DLD1 (cell line): ENCODE results near the gene C17orf67.

ENCODE experiments used
- in situ Hi-C: cut with HindIII; loops from 2 replicates; pipeline ENCODE4 v1.10.0; 2017; ENCODE audit warnings: low sequenced_read_pairs

Gene C17orf67

DNA sequence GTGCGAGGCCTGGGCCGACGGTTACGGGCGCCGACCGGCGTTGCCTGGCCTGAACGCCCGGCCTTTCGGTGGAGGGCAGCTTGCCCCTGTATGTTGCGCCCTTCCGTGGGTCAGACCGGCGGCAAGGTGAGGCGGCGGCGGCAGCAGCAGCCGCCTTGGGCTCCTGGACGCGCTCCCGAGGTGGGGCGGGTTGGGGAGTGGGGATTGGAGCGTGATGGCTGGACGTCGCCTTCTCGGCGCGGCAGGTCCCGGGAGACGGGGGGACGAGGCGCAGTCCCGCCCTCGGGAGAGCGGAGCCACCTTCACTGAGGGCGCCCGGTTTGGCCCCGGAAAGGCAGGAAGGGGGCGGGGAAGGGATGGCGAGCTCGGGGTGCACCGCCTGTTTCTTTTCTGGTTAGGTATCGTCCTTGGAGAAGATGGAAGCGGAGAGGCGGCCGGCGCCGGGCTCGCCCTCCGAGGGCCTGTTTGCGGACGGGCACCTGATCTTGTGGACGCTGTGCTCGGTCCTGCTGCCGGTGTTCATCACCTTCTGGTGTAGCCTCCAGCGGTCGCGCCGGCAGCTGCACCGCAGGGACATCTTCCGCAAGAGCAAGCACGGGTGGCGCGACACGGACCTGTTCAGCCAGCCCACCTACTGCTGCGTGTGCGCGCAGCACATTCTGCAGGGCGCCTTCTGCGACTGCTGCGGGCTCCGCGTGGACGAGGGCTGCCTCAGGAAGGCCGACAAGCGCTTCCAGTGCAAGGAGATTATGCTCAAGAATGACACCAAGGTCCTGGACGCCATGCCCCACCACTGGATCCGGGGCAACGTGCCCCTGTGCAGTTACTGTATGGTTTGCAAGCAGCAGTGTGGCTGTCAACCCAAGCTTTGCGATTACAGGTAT lies 902 bp upstream of the C17orf67 start:
- in situ Hi-C loops = no loop called here

DNA sequence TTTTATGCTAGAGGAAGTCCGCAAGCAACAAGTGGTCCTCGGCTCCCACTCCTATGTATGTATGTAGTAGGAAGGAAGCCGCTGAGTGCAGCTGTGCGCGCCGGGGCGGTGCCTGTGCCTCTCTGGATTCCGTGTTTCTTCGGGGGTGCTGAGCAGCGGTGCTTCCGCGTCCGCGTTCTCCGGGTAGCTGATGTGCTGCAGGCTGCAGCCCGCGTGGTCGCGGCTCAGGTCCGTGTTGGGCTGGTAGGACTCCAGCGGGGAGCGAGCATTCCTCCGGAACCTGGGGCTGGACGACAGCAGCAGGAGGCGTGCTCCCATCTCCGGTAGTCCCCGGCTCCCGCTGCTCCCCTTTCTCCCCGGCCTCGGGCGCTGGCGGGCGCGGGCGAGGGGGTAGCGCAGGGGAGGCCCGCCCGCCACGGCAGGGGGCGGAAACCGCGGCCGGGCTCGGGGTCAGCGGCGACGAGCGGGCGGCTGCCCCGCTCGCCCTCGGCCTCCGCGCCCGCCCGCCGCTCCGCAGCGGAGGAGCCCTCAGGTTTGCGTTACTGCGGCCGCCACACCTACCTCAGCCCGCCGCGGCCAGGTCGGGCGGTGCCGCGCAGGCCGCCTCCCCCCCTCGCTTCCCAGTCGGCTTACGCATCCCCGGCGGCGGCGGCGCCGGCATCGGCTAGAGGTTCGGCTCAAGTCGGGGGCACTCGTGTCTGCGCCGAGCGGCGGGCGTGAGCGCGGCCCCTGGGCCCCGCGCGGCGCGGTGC lies 487 bp downstream of the C17orf67 start:
- in situ Hi-C loops = no loop called here

DNA sequence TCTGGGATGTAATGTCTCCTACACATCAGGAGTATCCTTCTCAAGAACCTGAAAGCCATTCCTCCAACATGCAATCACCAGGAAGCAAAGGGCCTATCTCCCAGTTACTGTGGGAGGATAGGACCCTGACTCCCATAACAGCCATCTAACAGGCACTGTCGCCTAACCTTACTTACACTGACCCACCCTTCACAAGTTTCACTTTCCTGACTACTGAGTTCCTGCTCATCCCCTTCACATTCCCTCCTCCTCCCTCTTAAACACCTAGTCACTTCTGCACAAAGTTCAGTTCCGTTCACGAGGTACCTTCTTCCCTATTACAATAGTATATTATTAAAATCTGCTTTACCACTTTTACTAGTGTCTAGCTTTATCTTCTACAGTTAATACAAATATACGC lies 1.3 kb downstream of the C17orf67 start:
- in situ Hi-C loops = no loop called here

DNA sequence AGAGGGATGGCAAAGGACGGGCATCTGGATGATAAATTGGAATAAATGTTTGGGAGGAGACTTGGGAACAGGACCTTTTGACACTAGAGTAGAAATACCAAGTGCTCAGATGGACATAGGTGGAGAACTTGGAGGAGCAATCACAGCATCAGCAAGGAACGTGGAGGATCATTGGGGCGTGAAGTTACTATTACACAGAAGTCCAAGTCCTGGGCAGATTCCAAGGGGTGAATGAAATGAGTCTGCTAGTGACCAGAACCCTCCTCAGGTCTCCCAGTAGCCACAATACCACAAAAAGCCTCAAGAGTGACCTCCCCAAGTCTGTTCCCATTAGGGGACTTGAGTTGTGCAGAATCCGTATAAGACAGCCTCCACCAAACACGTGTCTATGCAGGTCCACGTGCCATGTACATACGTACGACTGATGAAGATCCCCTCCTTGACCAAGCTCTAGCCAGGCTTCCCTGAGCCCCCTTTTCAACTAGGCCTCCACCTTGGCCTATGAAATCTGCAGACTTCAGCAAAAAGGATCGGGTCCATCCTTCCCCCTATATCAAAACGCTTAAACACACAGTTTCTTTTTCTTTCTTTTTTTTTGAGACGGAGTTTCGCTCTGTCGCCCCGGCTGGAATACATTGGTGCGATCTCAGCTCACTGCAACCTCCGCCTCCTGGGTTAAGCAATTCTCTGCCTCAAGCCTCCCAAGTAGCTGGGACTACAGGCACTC lies 2.2 kb downstream of the C17orf67 start:
- in situ Hi-C loops = no loop called here

DNA sequence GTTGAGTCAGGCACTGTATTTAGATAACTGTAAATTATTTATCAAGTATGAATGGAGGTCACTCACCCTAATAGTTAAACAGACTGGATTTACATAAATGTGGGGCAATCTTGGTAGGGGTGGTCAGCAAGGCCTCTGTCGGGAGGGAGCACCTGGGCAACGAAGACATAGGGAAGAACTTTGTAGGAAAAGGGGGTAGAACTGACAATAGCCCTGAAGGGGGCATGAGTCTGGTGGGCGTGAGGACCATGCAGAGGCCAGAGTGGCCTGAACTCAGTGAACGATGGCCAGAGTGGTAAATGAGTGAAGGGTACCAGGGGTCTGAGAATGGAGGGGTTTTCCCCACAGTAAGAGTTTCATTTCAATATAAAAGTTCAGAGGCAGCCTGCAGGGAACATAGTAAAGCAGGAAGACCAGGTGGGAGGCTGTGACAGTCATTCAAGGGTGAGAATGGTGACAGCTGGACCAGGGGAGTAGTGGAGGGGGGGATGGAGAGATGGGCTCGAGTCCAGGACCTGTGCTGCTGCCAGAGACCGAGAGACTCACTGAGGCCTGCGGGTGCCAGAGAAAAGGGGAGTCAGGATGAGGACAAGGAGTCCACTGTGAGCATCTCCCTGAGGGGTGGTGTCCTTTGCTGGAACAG lies 2.9 kb downstream of the C17orf67 start:
- in situ Hi-C loops = no loop called here

DNA sequence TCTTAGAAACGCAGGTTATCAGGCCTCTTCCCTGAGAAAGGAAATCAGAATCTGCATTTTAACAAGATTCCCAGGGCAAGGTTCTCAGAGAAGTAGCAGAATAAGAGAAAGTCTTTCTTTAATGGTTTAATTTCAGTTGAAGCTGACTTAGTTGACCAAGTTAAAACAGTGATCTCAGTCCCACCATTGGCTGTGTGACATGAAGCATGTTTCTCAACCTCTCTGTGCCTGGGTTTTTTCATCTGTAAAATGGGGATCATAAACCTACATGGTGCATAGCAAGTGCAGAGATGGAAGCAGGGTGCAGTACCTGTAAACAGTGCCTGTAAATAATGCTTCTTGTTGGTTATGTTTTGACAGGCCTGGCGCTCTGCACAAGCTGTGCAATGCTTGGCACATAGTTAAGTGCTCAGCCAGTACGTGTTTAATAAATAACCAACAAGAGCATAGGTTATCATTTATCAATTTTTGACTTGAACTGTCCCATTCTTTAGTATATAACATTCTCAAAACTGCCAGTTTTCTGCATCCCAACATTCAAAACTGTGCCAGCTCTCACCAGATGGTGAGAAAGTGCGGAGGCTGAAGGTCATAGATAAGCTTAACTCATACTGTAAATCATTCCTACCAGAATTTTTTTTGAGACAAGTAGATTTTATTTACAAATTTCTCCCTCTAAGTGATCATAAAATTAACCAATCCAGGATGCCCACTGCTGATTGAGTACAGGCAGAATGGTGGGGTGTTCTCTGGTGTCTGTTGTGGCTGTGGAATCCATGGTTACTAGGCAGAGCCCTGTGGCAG lies 6.9 kb downstream of the C17orf67 start:
- in situ Hi-C loops = no loop called here

DNA sequence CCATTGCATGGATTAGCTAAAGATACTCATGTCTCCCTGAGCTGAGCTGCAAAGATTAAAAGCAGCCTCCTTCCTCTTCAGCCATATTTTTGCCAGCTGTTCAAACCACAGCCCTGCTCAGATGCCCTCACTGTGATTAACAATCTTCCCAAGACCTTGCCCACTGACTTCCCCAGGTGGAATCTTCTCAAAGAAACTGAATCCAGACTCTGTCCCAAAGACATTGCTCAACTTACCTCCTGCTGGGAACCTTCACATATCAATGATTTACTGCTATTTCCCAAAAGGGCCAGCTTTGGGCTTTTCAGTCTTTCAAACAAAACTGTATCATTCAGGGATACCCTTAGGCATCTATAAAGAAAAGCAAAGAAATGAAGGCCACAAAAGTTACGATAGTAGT lies 9.2 kb downstream of the C17orf67 start:
- in situ Hi-C loops = no loop called here

DNA sequence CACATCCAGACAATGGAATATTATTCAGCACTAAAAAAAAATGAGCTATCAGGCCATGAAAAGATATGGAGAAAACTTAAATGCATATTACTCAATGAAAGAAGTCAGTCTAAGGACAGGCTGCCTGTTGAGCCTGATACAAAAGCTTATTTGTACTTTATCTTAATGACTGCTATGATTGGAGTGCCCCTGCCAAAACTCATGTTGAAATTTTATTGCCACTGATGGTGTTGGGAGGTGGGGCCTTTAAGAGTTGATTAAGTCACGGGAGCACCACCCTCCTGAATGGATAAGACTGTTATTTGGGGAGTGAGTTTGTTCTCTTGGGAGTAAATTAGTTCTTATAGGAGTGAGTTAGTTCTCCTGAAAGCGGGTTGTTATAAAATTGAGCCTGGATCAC lies 9.9 kb downstream of the C17orf67 start:
- in situ Hi-C loops = no loop called here

DNA sequence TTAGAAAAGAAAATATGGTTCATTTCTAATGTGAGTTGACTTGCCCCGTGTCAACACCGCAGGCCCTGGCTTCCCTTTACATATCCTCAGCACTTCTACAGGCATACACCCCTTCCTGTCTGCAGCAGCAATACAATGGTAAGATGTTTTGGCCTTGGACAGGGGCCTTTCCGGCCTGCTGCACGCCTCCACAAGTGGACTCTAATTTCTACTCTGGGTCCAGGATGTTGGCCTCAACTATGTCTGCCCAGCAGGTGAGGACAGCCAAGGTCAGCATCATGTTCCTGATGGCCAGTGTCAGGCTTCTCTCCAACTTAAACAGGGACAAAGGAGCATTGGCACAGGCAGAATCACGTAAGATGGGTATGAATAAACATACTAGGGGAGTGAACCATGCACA lies 11.0 kb downstream of the C17orf67 start:
- in situ Hi-C loops = no loop called here

DNA sequence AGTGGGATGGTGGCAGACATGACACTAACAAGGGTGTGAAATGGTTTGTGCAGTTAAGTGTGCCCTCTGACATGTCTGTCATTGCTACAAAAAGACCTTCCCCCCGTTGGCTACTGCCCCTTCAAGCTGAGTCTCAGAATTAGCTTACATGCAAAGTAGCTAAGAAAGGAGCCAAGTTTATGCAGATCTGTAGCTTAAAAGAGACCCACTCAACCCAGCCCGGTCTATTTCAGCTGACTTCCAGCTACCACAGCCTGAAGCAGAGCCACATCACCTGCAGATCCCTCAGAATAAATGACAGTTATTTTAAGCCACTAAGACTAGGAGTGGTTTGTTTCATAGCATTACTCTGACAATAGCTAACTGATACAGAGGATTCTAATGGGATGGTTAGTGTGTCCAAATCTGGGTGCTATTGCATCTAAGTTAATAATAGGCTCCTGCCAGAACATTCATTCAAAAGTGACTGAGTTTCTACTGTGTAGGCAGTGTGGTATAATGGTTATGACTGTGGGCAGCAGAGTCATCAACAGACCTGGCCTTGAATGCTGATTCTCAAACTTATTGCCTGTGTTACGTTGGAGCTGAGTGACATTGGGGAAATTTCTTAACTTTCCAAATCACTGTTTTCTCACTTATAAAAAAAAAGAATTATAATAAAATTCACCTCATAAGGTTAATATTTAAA lies 11.7 kb downstream of the C17orf67 start:
- in situ Hi-C loops = no loop called here

DNA sequence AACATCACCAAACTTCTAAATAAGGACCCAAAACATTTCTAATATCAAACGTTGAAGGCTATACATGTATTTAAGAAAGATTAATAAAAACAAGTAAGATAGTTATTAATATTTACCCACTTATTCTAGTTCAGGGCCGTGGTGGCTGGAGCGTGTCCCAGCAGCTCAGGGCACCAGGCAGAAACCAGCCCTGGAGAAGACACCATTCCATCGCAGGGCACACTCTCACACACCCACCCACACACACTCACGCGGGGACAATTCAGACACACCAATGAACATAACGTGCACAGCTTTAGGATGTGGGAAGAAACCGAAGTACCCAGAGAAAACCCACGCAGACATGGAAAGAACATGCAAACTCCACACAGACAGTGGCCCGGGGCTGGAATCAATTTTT lies 13.5 kb downstream of the C17orf67 start:
- in situ Hi-C loops = no loop called here

DNA sequence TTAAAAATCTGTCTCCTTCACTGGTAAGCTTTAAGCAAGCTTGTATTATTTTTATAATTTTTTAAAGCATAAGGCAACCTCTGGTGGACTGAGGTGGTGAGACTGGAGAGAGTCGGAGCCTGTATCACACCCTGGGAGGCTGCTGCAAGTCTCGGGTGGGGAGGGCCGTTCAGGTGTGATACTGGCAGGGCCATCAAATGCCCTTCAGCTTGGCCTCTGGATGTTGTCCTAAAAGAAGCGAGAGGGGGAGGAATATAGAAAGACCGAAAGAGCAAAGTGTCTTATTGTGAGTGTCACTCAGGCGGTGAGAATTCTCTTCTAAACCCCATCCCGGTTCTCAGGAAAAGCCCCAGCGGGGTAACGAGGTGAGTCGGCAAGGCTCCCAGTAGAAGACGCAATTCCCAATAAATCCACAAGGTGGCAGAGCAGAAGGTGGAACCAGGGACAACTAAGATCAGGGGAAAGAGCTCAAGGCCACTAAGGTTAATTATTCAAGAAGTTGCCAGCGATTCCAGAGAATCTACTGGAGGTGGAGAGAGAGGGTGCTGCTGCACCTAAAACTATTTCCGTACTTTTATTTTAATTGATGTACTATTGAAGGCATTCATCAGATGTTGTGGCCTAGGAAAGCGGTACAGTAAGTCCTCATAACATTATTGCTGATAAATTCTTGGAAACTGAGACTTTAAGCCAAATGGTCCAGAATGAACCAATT lies 14.1 kb downstream of the C17orf67 start:
- in situ Hi-C loops = no loop called here

DNA sequence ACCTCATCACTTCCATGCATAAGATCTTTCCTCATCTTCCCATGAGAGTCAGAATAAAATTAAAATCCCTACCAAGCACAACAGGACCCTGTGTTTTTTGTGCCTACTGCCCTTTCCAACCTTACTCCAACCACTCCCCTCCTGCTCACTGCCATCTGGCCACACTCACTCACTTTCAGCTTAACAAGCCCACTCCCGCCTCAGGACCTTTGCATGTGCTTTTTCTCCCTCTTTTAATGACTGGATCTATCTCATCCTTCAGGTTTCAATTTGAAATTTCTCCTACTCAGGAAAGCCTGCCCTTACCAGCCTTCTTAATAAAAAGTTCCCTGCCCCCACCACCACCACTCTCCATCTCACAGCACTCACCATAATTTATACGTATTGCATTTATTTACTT lies 14.7 kb downstream of the C17orf67 start:
- in situ Hi-C loops = no loop called here

DNA sequence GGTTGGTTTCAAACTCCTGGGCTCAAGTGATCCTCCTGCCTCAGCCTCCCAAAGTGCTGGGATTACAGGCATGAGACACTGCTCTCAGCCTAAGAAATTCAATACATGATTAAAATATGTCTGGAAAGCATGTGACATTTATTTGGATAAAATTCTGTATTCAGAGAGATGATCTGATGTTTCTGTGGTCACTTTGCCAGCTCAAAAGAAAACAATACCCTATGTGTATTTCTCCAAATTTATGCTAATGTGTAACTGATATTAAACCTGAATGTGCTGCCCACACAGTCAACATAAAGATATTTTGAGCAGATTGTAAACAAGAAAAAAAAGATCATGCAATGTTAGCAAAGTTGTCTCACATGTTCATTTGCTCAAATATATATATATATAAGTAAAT lies 16.7 kb downstream of the C17orf67 start:
- in situ Hi-C loops = no loop called here

DNA sequence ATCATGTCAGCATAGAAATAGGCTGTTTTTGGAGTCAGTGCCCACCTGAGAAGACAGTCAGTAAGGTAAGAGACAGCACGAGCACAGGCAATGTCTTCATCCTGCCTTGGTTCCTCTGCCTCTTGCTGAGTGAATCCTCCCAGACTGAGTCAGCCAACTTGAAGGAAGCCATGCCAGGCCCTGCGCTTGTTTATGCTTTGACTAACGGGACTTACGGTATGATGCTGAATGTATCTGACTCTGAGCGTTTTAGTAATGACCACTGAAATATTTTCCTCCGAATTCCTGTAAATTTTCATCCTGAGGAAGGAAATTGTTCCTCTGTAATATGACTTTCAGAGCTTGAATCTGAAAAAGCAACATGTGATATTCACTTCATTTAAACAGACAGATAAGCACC lies 18.0 kb downstream of the C17orf67 start:
- in situ Hi-C loops = no loop called here

DNA sequence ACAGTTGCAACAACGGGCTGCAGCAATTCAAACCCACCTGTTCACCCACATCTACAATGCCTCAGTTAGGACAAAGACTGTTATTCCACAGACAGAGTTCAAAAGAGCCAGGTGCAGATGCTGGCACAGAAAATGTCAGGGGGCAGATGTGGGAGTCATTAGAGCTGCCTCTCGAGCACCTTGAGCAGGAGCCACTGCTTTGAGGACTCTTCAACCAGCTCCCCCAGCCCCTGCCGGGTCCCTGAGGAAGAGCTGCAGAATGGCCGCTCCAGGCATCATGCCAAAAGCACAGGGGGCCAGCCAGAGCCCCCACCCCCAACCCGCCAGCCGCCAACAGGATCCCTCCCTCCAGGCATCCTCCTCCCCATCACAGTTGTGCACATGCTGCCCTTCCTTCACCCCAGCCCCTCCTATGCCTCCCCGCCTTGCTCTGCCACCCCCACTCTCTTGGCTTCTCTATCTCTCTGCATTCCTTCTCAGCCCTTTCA lies 20.8 kb downstream of the C17orf67 start:
- in situ Hi-C loops = no loop called here

DNA sequence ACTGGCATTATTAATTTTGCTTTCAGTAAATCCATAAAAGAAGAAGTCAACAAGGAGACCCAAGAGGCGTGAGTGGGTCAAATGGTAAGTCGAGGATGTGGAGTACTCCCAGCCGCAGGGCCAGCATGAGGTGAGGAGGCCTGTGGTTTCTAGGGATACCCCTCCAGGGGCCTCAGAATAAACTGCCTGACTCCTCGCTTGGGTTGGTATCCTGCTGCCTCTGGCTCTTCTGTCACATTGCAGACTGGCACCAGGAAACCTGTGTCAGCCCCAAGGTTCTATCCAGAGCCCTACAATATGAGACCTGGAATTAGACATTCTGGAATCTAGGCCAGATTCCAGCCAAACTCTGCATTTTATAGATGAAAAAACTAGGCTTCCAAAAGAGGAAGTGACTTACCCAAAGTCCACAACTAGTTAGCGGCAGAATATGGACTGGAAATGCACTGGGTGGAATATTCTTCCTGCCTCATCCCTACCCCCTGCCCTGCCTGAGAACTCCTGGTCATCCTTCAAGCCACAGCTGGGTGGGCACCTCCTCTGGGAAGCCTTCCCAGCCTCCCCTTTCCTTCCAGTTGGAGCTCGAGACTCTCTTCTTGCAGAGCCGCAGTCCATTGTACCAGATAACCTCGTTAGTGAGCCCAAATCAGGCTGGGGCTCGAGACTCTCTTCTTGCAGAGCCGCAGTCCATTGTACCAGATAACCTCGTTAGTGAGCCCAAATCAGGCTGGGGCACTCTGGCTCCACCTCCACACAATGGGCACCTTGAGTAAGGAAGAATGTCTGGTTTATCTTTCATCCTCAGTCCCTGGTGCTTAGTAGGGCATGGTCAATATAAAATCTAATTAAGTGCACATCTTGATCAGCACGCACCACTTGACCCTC lies 22.6 kb downstream of the C17orf67 start:
- in situ Hi-C loops = no loop called here

DNA sequence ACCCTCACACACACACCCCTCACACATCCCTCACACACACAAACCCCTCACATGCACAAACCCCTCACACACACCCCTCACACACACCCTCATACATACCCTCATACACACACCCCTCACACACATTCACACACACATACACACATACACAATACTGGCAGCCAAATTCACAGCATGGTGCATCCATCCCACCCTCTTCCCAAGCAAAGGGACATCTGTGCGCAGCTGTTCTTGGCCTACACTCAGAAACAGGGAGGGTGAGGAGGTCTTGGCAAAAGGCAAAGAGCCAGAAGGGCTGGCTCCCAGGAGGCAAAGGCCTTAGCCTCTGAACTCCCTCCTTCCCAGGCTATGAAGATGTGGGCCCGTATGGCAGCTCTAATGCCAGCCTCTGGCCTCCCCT lies 23.4 kb downstream of the C17orf67 start:
- in situ Hi-C loops = no loop called here
